Measurements from ENCODE around the gene EP400. TPM values are rescaled to one million over a fixed set of nuclear protein-coding genes. Genes with fewer than 3 reads are reported as not detected.

Gene EP400
- total RNA-seq, 1 donor from 2014 or later: 41.4 TPM

DNA sequence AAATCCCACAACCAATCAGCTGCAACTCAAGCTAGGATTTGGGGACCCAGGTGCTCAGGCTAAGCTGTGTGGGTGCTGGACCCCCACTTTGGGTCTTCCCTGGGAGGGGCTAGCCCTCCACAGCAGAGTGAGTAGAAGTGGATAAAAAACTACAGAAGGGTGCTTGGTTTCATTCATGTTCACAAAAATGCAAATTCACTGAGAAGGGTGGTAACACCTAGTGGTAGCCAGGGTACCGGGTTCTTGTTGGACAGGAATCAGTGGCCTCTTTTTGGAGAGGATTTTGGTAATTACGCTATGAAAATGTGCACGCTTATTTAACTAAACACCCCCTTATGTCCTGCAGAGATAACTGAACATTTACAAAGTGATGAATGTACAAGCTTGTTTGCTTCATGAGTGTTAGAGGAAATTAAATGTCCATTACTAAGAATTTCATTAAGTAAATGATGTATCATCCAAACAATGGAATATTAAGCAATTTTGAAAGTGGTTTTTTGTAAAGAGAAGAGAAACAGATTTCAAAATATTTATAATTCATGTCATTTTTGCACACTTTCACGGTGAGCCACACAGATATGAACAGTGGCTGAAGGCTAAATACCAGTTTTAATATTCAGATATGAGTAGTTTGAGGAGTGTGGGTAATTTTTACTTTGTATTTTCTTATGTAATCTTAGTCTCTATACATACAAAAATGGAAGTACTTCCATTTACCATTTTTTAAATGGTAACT is 116.0 kb downstream of the EP400 start:
- Histone ChIP-seq H3K27me3 (no peaks in the 10 kb centered on the region), H3K27ac (no peak overlapping the region), H3K36me3 (peaks cover 92% of the 10 kb centered on the region), H3K4me1 (no peaks in the 10 kb centered on the region), H3K4me3 (no peak overlapping the region), H3K9me3 (no peaks in the 10 kb centered on the region)
- no peak for DNase-seq
- no peak for ATAC-seq
- TF ChIP-seq, protein P1, sequence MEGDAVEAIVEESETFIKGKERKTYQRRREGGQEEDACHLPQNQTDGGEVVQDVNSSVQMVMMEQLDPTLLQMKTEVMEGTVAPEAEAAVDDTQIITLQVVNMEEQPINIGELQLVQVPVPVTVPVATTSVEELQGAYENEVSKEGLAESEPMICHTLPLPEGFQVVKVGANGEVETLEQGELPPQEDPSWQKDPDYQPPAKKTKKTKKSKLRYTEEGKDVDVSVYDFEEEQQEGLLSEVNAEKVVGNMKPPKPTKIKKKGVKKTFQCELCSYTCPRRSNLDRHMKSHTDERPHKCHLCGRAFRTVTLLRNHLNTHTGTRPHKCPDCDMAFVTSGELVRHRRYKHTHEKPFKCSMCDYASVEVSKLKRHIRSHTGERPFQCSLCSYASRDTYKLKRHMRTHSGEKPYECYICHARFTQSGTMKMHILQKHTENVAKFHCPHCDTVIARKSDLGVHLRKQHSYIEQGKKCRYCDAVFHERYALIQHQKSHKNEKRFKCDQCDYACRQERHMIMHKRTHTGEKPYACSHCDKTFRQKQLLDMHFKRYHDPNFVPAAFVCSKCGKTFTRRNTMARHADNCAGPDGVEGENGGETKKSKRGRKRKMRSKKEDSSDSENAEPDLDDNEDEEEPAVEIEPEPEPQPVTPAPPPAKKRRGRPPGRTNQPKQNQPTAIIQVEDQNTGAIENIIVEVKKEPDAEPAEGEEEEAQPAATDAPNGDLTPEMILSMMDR (IDR thresholded peaks at IDR 0.05): no peak
- intact Hi-C loops (cut with DNase I): no loop called here

DNA sequence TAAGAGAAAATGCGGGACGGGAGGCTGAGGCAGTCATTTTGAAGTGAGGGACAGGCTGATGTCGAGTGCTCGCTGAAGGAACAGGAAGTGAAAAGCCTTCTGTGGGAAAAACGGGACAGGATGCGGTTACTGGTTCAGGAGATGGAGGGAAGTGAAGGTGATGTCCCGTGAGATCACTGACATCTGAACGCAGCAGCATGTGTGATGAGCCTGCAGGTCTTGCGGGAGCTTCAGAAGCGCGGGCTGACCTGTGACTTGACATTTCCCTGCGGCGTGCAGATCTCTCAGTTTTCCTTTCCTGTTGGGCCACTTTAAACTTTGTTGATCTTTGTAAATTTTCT is 116.6 kb downstream of the EP400 start:
- no peak overlapping the region for H3K27ac ChIP-seq
- no peaks in the 10 kb centered on the region for H3K4me1 ChIP-seq
- no peak overlapping the region for H3K4me3 ChIP-seq
- no peaks in the 10 kb centered on the region for H3K27me3 ChIP-seq
- DNase-seq (no peak), ATAC-seq (no peak)
- H3K9me3 ChIP-seq: no peaks in the 10 kb centered on the region
- peaks cover 92% of the 10 kb centered on the region for H3K36me3 ChIP-seq
- intact Hi-C loops (cut with DNase I): no loop called here
- TF ChIP-seq, protein P1 (IDR thresholded peaks at IDR 0.05): no peak

DNA sequence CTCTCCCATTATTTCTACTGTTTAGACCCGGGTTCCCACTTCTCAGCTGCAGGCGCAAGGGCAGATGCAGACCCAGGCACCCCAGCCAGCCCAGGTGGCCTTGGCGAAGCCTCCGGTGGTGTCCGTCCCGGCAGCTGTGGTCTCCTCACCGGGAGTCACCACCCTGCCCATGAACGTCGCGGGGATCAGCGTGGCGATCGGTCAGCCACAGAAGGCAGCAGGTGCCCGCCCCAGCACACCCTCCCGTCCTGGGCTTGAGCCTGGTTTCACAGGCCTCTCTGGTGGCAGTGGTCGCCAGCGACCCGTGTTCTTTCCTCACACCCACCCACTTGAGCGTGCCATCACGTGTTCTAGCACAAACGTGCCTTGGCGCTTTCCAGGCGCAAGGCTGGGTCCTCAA is 117.0 kb downstream of the EP400 start:
- TF ChIP-seq, protein P1 (IDR thresholded peaks at IDR 0.05): no peak
- DNase-seq (no peak), ATAC-seq (no peak)
- Histone ChIP-seq H3K27me3 (no peaks in the 10 kb centered on the region), H3K27ac (no peak overlapping the region), H3K4me3 (no peak overlapping the region), H3K36me3 (peaks cover 92% of the 10 kb centered on the region), H3K4me1 (no peaks in the 10 kb centered on the region), H3K9me3 (no peaks in the 10 kb centered on the region)
- intact Hi-C loops (cut with DNase I): no loop called here

- TF ChIP-seq, protein P1 (IDR thresholded peaks at IDR 0.05): no peak
- H3K9me3 ChIP-seq: no peaks in the 10 kb centered on the region
- H3K4me3 ChIP-seq: no peak overlapping the region
- H3K27ac ChIP-seq: no peak overlapping the region
- no peak for DNase-seq
- no peaks in the 10 kb centered on the region for H3K27me3 ChIP-seq
- H3K36me3 ChIP-seq: peaks cover 92% of the 10 kb centered on the region
- no peak for ATAC-seq
- H3K4me1 ChIP-seq: no peaks in the 10 kb centered on the region
- intact Hi-C loops (cut with DNase I): no loop called here
Observed at GRCh38 chr12:132067182-132067581, 117.4 kb downstream of the EP400 start.

DNA sequence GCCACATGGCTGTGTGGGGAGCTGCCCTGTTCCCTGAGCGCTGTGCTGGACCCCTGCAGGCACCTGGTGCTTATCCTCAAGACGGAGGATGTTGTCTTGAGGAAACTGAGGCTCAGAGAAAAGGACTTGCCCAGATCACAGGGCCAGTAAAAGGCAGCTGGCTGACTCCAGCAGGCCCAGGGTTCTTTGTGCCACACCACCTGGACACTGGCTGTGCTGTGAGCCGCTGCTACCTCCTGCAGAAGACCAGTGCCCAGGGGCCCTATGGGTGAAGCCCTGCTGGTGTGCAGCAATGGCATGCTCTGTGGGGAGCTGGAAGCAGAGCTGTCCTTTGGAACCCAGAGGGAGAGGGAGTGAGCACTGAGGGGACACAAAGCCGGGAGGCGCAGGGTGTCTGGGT is 118.5 kb downstream of the EP400 start:
- no peaks in the 10 kb centered on the region for H3K27me3 ChIP-seq
- intact Hi-C loops (cut with DNase I): no loop called here
- ATAC-seq (no peak), DNase-seq (no peak)
- H3K36me3 ChIP-seq: peaks cover 81% of the 10 kb centered on the region
- TF ChIP-seq, protein P1 (IDR thresholded peaks at IDR 0.05): no peak
- H3K9me3 ChIP-seq: no peaks in the 10 kb centered on the region
- H3K27ac ChIP-seq: no peak overlapping the region
- H3K4me3 ChIP-seq: no peak overlapping the region
- no peaks in the 10 kb centered on the region for H3K4me1 ChIP-seq

Data from upper lobe of right lung (tissue), 1 donor.